GM12801 (cell line): ENCODE measurements around the gene HES3.

Experiments
- TF ChIP-seq, protein P1 (sequence below): IDR thresholded peaks from one replicate; pipeline ENCODE4 v1.5.1; 2011; ENCODE audit warnings: control low read depth; ENCODE audit not compliant: insufficient read length; ENCODE audit errors: extremely low read depth

Gene HES3

GRCh38 chr1:6205849-6206519 lies 38.0 kb upstream of the HES3 start, which contains the start of gene RNF207:
Gene RNF207 (plus strand): TSS chr1:6206119. CDS start chr1:6206536, 417 bp downstream.
- TF ChIP-seq, protein P1, sequence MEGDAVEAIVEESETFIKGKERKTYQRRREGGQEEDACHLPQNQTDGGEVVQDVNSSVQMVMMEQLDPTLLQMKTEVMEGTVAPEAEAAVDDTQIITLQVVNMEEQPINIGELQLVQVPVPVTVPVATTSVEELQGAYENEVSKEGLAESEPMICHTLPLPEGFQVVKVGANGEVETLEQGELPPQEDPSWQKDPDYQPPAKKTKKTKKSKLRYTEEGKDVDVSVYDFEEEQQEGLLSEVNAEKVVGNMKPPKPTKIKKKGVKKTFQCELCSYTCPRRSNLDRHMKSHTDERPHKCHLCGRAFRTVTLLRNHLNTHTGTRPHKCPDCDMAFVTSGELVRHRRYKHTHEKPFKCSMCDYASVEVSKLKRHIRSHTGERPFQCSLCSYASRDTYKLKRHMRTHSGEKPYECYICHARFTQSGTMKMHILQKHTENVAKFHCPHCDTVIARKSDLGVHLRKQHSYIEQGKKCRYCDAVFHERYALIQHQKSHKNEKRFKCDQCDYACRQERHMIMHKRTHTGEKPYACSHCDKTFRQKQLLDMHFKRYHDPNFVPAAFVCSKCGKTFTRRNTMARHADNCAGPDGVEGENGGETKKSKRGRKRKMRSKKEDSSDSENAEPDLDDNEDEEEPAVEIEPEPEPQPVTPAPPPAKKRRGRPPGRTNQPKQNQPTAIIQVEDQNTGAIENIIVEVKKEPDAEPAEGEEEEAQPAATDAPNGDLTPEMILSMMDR: no peak

GRCh38 chr1:6206520-6206855 lies 37.5 kb upstream of the HES3 start:
- TF ChIP-seq, protein P1: no peak

DNA sequence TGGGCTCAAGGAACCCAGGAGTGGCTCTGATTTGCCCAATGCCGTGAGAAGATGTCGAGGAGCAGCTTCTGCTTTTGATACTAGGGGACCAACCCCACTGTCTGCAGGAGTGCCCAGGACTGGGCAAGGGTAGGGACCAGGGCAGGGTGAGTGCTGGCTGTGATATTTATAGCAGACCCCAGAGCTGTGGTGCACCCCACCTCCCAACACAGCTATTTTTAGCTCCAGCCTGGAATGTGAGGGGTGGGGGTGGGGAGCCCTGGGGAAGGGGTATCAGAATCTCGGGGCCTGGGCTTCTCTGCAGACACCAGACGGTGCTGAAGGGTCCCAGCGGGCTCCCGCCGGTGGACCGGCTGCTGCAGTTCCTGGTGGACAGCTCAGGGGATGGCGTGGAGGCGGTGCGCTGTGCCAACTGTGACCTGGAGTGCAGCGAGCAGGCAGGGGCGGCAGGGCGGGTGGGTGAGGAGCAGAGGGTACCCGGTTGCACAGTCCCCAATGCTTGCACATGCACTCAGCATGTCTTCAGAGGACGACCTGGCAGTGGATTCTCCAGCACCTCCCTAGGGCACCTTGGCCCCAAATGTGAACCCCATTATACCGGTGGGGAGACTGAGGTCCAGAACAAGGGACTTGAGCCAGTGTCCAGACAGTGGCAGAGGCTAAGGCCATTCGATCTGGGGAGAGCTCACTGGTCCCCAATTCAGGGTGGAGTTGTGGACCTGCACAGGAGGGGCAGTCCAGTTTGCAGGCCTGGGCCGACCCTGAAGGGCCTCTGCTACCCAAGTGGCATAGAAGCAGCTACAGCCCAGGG lies 36.7 kb upstream of the HES3 start:
- TF ChIP-seq, protein P1: no peak

- TF ChIP-seq, protein P1: no peak
Observed at GRCh38 chr1:6207921-6208320, 36.1 kb upstream of the HES3 start.

DNA sequence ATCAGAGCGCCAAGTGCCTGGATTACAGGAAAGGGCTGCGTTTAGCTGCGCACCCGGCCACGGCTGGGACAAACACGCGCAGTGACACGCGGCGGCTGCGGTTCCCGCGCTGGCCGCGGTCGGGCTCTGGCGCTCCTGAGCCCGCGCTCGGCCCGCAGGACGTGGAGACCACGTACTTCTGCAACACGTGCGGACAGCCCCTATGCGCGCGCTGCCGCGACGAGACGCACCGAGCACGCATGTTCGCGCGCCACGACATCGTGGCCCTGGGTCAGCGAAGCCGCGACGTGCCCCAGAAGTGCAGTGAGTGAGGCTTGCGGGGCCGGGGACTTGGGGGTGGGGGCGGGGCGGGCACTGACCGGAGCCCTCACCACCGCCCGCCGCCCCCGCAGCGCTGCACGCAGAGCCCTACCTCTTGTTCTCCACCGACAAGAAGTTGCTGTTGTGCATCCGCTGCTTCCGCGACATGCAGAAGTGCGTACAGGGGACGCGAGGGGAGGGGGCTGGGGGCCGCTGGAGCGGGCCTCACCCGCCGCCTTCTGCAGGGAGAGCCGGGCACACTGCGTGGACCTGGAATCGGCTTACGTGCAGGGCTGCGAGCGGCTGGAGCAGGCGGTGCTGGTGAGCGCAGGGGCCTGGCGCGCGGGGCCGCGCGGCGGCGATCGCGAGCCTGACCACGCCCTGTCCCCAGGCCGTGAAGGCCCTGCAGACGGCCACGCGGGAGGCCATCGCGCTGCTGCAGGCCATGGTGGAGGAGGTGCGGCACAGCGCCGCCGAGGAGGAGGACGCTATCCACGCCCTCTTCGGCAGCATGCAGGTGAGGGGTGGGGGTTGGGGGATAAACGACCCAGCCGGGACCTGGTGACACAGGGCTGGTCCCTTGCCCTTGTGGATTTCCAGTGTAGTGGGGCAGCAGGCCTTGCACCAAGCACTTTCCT lies 35.0 kb upstream of the HES3 start:
- TF ChIP-seq, protein P1: no peak

GRCh38 chr1:6209661-6210580 lies 34.1 kb upstream of the HES3 start:
- TF ChIP-seq, protein P1: no peak
